ENCODE results near the gene ATE1.
"Not testable (repeated sequence)": the region's sequence is repeated elsewhere in the genome, so short reads cannot be mapped to it uniquely, and the experiment has no call there.

GRCh38 chr10:121918800-121919199, 9.0 kb downstream of the ATE1 start:
- TF ChIP-seq SP1 (IDR thresholded peaks at IDR 0.05); BHLHE40 (IDR thresholded peaks at IDR 0.05; ENCODE audit: borderline replicate concordance); FOXK2 (IDR thresholded peaks at IDR 0.05); FOXM1 (IDR thresholded peaks at IDR 0.05; ENCODE audit: borderline replicate concordance); HDGF (IDR thresholded peaks at IDR 0.05; ENCODE audit: borderline replicate concordance); ELF4 (IDR thresholded peaks at IDR 0.05); TARDBP (IDR thresholded peaks at IDR 0.05); L3MBTL2 (conservative IDR thresholded peaks at IDR 0.05); FOXA1 (IDR thresholded peaks at IDR 0.05); NFRKB (IDR thresholded peaks at IDR 0.05): not testable (repeated sequence)
- TF ChIP-seq, protein P1, sequence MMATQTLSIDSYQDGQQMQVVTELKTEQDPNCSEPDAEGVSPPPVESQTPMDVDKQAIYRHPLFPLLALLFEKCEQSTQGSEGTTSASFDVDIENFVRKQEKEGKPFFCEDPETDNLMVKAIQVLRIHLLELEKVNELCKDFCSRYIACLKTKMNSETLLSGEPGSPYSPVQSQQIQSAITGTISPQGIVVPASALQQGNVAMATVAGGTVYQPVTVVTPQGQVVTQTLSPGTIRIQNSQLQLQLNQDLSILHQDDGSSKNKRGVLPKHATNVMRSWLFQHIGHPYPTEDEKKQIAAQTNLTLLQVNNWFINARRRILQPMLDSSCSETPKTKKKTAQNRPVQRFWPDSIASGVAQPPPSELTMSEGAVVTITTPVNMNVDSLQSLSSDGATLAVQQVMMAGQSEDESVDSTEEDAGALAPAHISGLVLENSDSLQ (IDR thresholded peaks at IDR 0.05): not testable (repeated sequence)

All from HEK293T (cell line).